ENCODE results near the gene NEMP1. TPM values are rescaled to one million over a fixed set of nuclear protein-coding genes. Genes with fewer than 3 reads are reported as not detected.

Gene NEMP1
- total and polyA plus RNA-seq, 10 of the 15 experiments (the other 5 are each of a cell fraction or from before 2014, with no cell fraction given), result 4.0 to 45.9 (median 19.8) TPM

DNA sequence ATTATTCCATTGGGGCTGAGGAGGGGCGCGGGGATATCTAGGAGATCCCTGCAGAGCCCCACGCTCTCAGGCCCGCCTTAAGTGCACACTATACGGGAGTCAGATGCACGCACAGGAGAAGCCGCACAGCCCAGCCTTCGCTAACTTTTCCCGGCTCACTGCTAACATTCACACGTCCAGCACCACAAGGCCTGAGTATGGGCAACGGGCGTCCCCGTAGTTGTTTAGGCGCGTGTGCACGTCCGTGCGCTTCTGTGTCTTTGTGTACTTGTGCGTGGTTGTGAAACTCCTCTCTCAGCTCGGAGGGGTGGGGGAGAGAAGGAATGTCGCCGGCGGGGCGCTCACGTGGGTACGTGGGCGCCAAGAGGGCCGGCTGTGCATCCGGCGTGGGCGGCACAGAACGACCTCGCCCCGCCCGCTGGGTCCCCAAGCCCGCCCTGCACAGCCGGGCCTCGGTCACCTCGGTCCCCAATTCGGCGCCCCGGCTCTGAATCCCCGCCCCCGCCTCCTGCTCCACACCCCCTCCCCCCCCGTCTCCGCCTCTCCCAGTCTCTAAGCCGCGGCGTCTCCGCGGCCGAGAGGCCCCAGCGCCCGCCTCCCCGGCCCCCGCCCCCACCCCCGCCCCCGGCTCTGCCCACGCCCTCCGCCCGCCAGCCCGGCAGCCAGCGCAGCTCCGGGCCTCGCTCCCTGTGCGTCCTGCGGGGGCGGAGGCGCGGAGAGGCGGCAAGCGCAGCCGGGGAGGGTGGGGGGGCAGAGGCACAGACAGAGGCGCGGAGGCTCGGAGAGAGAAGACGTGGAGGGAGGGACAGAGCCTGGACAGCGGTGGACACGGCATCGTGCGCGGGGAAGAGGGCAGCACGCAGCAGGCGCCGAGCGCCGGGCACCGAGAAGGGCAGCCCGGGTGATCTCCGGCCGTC, 10.0 kb upstream of the NEMP1 start, which contains the start of gene NAB2 (continued):
- TF ChIP-seq, protein P1, sequence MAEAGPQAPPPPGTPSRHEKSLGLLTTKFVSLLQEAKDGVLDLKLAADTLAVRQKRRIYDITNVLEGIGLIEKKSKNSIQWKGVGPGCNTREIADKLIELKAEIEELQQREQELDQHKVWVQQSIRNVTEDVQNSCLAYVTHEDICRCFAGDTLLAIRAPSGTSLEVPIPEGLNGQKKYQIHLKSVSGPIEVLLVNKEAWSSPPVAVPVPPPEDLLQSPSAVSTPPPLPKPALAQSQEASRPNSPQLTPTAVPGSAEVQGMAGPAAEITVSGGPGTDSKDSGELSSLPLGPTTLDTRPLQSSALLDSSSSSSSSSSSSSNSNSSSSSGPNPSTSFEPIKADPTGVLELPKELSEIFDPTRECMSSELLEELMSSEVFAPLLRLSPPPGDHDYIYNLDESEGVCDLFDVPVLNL (IDR thresholded peaks at IDR 0.05; ENCODE audit: low read depth, low read length), result no peak
- peak; percentile 57; the same call in 1 of the 2 replicates for TF ChIP-seq ZBED1 (IDR thresholded peaks at IDR 0.05; ENCODE audit: borderline replicate concordance)
- TF ChIP-seq NBN (IDR thresholded peaks at IDR 0.05), result peak; percentile 66; the same call in 1 of the 2 replicates
- TF ChIP-seq, protein P2, sequence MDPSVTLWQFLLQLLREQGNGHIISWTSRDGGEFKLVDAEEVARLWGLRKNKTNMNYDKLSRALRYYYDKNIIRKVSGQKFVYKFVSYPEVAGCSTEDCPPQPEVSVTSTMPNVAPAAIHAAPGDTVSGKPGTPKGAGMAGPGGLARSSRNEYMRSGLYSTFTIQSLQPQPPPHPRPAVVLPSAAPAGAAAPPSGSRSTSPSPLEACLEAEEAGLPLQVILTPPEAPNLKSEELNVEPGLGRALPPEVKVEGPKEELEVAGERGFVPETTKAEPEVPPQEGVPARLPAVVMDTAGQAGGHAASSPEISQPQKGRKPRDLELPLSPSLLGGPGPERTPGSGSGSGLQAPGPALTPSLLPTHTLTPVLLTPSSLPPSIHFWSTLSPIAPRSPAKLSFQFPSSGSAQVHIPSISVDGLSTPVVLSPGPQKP (IDR thresholded peaks at IDR 0.05; ENCODE audit: low read depth, low read length), result no peak
- no peak for TF ChIP-seq BMI1 (IDR thresholded peaks at IDR 0.05; ENCODE audit: borderline replicate concordance)
- TF ChIP-seq, protein P3, sequence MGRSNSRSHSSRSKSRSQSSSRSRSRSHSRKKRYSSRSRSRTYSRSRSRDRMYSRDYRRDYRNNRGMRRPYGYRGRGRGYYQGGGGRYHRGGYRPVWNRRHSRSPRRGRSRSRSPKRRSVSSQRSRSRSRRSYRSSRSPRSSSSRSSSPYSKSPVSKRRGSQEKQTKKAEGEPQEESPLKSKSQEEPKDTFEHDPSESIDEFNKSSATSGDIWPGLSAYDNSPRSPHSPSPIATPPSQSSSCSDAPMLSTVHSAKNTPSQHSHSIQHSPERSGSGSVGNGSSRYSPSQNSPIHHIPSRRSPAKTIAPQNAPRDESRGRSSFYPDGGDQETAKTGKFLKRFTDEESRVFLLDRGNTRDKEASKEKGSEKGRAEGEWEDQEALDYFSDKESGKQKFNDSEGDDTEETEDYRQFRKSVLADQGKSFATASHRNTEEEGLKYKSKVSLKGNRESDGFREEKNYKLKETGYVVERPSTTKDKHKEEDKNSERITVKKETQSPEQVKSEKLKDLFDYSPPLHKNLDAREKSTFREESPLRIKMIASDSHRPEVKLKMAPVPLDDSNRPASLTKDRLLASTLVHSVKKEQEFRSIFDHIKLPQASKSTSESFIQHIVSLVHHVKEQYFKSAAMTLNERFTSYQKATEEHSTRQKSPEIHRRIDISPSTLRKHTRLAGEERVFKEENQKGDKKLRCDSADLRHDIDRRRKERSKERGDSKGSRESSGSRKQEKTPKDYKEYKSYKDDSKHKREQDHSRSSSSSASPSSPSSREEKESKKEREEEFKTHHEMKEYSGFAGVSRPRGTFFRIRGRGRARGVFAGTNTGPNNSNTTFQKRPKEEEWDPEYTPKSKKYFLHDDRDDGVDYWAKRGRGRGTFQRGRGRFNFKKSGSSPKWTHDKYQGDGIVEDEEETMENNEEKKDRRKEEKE (IDR thresholded peaks at IDR 0.05), result no peak
- peak; percentile 73 for TF ChIP-seq KLF5 (IDR thresholded peaks at IDR 0.05; ENCODE audit: partially characterized antibody)
- TF ChIP-seq, protein P4, sequence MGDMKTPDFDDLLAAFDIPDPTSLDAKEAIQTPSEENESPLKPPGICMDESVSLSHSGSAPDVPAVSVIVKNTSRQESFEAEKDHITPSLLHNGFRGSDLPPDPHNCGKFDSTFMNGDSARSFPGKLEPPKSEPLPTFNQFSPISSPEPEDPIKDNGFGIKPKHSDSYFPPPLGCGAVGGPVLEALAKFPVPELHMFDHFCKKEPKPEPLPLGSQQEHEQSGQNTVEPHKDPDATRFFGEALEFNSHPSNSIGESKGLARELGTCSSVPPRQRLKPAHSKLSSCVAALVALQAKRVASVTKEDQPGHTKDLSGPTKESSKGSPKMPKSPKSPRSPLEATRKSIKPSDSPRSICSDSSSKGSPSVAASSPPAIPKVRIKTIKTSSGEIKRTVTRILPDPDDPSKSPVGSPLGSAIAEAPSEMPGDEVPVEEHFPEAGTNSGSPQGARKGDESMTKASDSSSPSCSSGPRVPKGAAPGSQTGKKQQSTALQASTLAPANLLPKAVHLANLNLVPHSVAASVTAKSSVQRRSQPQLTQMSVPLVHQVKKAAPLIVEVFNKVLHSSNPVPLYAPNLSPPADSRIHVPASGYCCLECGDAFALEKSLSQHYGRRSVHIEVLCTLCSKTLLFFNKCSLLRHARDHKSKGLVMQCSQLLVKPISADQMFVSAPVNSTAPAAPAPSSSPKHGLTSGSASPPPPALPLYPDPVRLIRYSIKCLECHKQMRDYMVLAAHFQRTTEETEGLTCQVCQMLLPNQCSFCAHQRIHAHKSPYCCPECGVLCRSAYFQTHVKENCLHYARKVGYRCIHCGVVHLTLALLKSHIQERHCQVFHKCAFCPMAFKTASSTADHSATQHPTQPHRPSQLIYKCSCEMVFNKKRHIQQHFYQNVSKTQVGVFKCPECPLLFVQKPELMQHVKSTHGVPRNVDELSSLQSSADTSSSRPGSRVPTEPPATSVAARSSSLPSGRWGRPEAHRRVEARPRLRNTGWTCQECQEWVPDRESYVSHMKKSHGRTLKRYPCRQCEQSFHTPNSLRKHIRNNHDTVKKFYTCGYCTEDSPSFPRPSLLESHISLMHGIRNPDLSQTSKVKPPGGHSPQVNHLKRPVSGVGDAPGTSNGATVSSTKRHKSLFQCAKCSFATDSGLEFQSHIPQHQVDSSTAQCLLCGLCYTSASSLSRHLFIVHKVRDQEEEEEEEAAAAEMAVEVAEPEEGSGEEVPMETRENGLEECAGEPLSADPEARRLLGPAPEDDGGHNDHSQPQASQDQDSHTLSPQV (IDR thresholded peaks at IDR 0.05), result no peak
- no peak for TF ChIP-seq ZSCAN29 (IDR thresholded peaks at IDR 0.05)
- peak; percentile 33 for TF ChIP-seq GATAD2B (conservative IDR thresholded peaks at IDR 0.05; ENCODE audit: low read depth)
- peak; percentile 90 for TF ChIP-seq IKZF1 (conservative IDR thresholded peaks at IDR 0.05)
- TF ChIP-seq IKZF2 (IDR thresholded peaks at IDR 0.05), result peak; percentile 68 to 75; a peak in 3 of 4 replicates
- no peak for TF ChIP-seq NR2C2 (IDR thresholded peaks at IDR 0.05; ENCODE audit: borderline replicate concordance, control insufficient read depth, insufficient read length, low read depth)
- TF ChIP-seq, protein P5, sequence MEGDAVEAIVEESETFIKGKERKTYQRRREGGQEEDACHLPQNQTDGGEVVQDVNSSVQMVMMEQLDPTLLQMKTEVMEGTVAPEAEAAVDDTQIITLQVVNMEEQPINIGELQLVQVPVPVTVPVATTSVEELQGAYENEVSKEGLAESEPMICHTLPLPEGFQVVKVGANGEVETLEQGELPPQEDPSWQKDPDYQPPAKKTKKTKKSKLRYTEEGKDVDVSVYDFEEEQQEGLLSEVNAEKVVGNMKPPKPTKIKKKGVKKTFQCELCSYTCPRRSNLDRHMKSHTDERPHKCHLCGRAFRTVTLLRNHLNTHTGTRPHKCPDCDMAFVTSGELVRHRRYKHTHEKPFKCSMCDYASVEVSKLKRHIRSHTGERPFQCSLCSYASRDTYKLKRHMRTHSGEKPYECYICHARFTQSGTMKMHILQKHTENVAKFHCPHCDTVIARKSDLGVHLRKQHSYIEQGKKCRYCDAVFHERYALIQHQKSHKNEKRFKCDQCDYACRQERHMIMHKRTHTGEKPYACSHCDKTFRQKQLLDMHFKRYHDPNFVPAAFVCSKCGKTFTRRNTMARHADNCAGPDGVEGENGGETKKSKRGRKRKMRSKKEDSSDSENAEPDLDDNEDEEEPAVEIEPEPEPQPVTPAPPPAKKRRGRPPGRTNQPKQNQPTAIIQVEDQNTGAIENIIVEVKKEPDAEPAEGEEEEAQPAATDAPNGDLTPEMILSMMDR (IDR thresholded peaks at IDR 0.05 in 2 of 3, conservative IDR thresholded peaks at IDR 0.05 in 1 of 3; ENCODE audit: control insufficient read depth in 2 of 3, extremely low read depth in 1 of 3, insufficient read depth in 1 of 3, low read depth in 3 of 3, low read length in 3 of 3), result no peak
